Stimulated activated CD8-positive, alpha-beta memory T cell treated with anti-CD3 and anti-CD28 coated beads, Interleukin-4, amount 100 ng/mL, for 1 hour (primary cell): Measurements from ENCODE around the gene KCTD19.
A peak's percentile ranks its signal among the peaks of the same experiment; 100 is the strongest.

Source experiments
- DNase-seq, 2 donors: peaks; one replicate each; pipeline ENCODE4 v3.0.0-alpha.2; 2020; ENCODE audit warnings: low read depth in 2 of 2, low spot score in 1 of 2

KCTD19 gene

DNA sequence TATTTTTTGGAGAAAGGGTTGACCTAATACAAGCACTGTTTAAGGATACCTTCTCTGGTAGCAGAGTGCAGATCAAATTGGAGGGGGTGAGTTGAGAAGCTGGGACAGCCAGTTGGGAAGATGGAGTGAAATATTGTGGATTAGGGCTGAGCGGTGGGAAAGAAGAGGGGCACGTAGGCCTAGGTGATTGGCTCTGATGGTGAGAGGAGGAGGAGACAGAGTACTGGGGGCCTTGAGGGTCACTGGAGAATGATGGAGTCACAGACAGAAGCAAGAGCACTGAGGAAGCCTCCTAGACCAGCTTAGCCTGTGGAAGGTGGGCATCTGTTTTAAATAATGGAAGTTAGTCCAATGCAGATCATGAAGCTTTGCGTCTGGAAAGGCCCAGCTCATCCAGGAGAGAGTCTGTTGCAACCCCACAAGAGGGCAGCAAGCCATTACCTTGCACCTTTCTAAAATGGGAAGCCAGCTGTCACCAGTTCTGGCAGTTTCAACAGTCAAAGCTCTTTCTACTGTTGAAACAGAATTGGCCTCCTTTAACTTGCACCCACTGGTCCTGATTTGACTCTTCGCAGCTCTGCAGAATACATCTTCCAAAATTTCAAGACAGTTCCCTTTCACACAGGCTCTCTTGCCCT is 66.0 kb downstream of the KCTD19 start:
- DNase-seq: no peak

DNA sequence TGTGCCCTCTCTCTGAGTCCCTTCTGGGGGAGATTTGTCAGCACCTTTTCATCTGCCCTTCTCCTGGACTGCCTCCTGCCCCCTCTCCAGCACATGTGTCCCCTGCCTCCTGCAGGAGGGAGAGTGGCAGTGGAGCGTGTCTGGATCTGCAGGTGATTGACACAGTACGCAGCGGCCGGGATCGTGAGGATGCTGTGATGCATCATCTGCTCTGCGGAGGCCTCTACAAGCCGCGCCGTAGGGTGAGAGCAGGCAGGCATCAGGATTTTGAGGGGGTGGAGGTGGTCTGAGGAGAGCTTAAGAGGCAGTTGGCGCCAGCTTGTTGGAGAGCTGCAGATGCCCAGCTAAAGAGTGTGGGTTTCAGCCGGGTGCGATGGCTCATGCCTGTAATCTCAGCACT is 66.8 kb downstream of the KCTD19 start:
- no peak for DNase-seq

DNA sequence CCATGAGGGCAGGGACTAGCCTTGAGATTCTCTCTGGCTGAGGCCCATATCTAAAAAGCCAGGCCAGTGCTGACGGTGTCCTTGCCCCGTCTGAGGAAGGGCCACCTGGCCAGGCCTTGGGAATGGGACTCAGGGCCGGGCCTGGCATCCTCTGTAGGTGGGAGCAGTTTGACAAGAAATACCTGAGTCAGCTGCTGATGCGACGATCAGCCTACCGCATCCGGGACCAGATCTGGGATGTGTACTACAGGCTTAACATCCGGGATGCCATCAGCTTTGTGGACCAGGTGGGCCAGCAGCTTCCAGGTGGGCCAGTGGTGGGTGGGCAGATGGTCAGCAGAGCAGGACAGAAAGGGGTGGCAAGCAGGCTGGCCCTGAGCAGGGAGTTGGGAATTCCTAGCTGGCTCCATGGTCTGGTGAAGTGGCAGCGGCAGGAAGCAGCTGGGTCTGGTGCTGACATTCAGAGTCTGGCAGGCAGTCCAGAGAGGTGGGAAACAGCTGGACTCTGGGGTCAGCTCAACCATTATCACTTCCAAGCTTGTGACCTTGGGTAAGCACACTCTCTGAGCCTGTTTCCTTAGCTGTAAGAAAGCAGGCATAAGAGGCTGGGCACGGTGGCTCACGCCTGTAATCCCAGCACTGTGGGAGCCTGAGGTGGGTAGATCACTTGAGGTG is 68.2 kb downstream of the KCTD19 start:
- DNase-seq: no peak

DNA sequence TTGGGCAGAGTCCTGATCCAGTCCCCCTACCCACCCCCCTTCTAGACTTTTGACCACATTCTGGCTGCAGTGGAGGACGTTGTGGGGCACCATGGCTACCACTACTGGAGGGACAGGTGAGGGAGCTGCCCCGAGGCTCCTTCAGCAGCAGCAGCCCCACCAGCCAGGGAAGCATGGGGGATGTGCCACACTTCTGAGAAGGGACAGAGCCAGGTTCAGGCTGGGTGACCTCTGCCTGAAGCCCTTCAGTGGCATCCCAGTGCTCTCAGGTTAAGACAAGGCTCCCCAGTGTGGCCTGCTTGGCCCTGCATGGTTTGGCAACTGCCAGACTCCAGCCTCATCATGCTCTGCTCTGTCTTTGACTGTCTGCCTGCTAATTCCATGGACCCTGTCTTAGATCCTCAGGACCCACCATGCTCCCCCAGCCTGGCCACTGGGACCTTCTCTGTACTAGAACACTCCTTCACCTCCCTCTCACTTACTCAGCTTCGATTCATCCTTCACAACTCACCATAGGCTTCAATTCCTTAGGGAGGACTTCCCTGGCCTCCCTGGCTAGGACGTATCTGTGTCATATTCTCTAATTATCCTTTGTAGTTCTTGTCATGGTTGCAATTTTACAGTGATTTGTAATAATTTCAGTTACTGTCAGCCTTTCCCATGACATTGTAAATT is 68.9 kb downstream of the KCTD19 start:
- DNase-seq: no peak

DNA sequence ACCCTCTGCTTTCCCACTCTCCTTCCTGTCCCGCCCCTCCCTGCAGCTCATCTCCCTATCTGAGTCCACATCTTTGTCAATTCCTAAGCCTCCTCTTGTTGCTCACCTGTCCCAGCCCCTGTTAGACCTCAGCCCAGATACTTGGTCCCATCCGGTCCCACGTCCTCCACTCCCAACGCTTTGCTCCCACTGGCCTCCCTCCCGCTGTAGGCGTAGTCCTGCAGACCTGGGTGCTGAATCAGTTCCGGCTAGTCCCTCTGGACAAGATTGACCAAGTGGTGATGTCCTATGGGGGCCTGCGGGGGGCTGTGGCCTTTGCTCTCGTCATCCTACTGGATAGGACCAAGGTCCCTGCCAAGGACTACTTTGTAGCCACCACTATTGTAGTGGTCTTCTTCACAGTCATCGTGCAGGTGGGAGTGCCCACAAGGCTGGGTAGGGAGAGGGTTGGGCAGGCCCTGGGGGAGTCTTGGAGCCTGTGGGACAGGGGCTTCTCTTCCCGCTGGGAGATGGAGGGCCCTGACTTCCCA is 69.8 kb downstream of the KCTD19 start:
- DNase-seq: no peak

DNA sequence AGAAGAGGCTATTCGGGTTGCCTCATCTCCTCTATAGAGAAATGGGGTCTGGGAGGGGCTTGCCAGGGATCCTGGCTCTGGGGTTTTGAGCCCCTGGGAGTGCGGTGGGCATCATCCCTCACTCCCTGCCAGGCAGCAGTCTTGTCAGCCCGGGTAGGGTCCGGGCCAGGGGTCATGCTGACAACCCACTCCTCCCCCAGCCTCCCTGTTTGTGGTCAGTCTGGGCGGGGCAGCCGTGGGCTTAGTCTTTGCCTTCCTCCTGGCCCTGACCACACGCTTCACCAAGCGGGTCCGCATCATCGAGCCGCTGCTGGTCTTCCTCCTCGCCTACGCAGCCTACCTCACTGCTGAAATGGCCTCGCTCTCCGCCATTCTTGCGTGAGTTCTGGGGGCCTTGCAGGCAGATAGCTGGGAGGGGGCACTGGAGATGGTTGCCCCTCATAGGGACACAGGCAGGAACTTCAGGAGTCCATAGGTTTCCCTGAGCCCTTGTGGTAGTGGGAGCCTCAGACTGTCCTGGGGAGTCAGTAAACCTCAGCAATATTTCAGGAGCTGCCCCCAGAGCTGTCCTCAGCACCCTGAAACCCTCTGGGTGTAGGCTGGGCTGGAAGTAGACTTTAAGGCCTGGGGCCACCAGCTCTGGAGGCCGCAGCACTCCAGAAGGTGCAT is 70.9 kb downstream of the KCTD19 start:
- DNase-seq: no peak

DNA sequence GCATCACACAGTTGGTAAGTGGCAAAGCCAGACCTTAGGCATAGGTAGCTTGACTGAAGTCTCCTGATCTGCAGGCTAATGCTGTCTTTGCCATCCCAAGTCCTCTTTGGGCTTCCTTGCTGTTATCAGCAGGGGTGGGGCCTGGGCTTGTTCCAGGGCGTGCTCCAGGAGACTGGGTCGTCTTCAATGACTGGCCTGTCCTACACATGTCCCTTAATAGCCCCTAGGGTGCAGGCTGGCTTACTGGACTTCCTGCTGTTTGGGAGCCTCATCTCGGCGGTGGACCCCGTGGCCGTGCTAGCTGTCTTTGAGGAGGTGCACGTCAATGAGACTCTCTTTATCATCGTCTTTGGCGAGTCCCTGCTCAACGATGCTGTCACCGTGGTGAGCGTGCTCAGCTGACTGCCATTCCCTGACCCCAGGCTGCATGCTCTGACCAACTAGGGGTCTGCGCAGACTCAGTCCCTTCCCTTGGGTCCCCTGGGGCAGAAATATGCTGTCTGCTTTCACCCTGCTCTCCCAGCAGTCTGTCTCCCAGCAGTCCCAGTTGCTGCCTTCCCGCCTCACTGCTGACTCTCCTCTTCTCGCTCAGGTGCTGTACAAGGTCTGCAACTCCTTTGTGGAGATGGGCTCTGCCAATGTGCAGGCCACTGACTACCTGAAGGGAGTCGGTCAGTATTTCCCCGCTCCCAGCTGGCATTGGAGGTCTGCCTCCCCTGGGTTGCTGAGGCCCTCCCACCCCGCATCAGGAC is 71.6 kb downstream of the KCTD19 start:
- no peak for DNase-seq

DNA sequence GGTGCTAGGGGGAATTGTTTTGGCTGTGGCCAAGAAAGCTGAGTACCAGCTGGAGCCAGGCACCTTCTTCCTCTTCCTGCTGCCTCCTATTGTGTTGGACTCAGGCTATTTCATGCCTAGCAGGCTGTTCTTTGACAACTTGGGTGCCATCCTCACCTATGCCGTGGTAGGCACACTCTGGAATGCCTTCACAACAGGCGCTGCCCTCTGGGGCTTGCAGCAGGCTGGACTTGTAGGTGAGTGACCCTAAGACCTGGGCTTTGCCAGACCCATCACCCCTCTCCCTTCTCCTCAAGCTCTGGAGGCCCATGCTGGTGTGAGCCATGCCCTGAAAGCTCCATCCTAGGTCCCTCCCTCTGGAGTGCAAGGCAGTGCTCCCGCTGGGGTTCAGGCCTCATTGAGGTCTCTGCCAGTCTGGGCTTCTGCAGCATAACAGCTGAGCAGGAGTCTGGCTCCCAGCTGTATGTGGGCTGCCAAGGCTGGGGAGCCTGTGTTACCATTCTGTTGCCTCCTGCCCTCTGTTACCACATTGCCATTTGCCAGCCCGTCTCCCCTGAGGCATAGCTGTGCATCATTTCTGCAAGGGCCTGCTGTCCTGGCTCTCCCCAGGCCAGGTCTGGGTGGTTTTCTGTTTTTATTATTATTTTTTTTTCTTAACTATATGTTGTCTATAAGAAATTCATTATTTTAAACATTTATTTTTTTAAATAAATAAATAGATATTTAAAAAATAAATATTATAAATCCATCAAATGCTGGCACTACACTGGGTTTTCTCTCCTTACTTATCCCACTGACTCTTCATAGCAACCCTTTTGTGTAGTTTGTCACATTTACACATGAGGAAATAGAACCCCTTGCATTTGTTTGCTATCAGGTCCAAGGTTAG is 73.7 kb downstream of the KCTD19 start:
- DNase-seq: no peak

DNA sequence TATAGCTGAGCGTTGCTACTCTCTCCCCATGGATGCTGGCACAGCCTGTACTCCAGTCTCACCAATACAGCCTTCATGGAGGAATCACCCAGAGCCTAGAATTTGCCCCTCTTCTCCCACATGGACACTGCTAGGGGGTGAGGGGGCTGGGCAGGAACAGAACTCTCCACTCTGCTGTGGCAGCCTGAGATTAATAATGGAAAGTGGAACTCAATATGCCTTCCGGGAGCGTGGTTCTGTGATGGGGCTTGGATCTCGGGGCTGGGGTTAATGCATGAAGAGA is 76.6 kb downstream of the KCTD19 start:
- DNase-seq: no peak

DNA sequence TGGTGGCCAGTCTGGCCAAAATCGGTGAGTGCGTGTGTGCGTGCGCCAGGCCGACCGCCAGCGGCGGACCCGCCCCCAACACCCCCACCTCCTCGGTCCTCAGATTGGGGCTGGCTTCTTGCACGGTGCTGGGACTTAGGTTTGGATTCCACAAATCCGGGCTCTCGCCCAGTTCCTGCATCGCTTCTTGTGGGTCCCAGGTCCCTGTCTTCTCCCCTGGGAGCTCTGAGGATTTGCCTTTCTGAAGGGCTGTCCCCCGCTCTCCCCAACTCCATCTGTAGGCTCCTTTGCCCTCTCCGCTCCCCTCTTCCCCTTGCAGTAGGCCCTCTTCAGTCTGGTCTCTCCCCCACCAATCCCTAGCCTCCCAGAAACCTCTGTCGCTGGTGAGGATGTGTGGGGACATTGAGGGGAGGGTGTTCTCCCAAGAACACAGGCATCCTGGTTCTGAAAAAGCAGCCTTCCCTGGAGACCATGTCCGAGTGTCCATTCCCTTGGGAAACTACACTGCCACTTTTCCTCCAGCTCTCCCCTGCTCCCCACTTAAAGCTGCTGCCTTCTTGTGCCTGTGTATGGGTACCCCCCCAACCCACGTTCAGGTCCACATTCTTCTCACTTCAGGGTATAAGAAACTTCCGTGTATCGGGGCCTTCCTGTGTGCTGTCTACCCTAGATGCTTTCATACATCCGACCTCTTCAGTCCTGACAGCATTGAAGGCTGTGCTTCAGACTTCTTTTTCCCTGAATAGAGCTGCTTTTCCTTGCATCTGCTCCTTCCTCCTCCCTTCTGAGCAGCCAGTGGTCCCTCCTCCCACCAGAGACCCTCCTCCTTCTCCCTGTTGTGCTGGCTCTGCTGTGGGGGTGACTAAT is 77.1 kb downstream of the KCTD19 start:
- DNase-seq: no peak

DNA sequence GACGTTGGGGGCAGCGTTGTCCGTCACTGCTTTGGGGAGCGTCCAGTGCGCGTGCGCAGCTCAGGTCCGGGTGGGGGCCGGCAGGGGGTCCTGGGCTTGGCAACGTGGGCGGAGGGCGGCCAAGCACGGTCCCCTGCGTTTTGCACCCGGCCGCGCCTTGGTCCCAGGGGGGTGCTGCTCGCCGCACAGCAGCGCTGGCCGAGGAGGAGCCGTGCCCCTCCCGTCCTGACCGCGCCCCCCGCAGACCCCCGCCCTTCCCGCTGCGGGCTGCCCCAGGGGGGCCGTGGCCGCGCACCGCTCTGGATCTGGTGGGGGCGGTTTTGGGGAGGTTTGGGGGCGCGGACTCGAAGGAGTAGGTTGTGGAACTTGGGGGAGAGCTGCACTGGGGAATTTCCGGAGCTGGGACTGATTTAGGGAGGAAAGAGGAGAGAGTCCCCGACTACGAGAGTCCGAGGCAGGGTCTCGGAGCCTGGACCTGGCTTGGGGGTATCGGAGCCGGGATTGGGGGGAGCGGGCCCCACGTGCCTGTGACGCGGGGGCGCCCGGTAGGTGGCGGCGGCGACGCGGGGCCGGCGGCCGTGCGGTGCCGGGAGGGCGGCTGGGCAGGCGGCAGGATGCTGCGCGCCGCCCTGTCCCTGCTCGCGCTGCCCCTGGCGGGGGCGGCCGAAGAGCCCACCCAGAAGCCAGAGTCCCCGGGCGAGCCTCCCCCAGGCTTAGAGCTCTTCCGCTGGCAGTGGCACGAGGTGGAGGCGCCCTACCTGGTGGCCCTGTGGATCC is 78.0 kb downstream of the KCTD19 start, which contains the start of gene SLC9A5:
Gene SLC9A5, plus strand, starts transcription at position 579 of the 777 bp plus-strand sequence. Its CDS starts 36 bp downstream, at position 615.
- DNase-seq: no peak

DNA sequence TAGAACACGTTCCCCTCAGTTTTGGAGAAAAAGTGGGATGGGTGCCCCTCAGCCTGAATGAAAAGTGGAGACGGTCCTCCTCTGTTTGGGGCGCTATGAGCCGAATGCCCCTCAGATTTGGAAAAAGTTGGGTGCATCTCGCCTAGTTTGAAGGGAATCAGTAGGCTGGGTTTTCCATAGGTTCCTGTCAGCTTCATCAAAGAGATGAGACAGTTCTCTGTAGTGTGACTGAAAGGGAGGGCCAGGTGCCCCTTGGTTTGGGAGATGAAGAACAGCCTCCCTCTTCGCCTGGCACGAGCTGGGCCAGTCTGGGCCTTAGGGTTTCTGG is 78.5 kb downstream of the KCTD19 start:
- DNase-seq: no peak

DNA sequence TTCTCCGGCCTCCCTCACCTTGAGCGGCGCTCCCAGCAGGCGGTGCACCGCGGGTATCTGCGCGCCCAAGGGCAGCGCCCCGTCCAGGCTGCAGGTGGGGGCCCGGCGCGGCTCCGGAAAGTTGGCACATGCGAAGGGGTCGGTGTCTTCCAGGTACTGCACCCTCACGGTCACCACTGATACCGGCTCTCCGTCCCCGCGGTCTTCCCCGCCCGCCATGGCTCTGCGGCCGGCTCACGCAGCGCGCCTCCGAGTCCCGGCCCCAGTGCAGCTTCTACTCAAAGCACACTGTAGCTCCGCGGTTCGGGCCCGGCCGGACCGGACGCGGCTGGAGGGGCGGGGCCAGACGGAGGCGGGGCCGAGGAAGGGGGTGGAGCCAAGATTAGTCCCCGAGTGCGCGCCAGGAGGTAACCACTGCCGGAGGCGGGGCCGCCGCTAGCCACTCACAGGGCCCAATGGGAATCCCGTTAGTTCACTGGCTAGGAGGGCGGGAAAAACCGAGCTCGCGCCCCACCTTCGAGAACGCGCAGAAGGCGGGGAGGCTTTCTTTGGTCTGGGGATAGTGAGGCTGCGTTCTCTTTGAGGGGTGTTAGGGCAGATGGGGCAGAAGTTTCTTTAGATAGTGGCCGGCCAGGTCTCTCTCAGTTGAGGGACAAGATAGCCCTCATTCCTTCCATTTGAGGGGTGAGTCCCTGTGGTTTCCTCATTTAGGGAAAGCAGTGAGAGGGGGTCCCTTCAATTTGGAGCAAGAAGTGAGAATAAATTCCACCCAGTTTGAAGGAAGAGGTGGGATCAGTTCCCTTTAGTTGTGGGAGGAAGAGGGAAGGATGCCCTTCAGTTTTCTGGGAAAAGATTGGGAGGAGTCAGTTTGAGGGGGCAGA is 79.1 kb downstream of the KCTD19 start, which contains the start of gene FHOD1:
Gene FHOD1, minus strand, starts transcription at position 290 of the 881 bp plus-strand sequence. Its CDS starts 71 bp downstream, at position 219.
- DNase-seq: peak; percentile 91 to 97

DNA sequence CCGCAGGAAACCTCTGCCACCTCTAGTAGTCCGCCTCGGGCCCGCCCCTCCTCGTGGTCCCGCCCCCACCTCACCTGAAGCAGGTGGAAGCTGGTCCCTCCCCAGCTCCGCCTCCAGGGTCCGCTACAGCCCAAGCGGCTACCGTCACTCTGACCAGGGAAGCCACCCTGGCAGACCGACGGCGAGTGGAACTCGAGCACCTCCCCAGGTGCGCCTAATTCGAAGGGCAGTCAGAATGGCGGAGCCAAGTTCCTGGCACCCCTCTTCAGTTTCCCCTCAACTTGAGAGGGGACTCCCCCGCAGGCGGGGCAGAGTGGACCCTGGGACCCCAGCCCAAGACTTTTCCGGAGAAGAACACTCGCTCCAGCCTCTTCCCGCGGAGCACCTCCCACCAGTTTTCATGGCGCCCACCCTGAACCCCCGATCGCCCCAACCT is 79.8 kb downstream of the KCTD19 start:
- DNase-seq: peak in 1 of 2 donors; percentile 18

DNA sequence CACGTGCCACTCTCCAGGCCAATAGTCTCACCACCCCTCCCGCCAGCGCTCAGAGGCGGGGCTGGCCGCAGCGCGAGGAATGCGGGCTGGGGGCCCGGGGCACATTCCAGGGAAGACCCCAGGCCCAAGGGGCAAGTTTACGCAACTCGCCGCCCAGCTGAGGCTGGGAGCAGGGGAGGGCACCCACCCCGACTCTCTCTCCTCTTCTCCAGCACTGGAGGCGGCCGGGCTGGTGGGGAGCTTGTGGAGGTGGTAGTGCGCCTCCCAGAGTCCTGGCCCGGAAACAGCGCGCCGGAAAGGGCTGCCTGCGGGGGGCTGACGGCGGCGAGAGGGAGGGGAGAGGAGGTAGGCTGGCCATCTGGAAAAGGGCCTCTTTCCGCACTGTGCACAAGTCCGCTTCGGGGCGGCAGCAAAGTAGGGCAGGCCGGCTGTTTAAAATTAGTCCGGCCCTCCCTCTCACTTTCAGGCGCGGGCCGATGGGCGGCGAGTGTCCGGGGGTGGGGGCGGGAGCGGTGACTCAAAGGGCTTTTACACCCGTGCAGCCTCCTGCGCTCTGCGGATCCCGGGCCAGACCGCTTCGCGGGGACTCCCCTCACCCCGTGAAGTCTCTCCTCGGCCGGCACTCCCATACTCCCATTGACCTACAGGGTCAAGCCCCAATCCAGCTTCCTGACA is 80.3 kb downstream of the KCTD19 start:
- peak in 1 of 2 donors; percentile 25 for DNase-seq

DNA sequence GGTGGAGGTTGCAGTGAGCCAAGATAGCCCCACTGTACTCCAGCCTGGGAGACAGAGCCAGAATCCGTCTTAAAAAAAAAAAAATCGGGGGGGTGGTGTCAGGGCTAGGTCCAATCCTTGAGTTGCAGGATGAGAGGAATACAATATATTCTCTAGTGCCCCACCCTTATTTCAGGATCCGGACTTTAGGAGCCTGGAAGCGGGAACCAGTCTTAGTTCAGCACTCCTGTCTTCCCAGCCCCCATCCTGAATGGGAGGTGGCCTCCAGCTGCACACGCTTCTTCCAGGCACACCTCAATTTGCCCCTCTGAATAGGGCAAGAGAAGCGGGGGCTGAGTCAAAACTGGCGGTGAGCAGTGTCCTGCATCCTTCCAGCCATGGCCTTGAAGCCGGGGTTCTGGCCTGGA is 80.9 kb downstream of the KCTD19 start:
- DNase-seq: no peak

DNA sequence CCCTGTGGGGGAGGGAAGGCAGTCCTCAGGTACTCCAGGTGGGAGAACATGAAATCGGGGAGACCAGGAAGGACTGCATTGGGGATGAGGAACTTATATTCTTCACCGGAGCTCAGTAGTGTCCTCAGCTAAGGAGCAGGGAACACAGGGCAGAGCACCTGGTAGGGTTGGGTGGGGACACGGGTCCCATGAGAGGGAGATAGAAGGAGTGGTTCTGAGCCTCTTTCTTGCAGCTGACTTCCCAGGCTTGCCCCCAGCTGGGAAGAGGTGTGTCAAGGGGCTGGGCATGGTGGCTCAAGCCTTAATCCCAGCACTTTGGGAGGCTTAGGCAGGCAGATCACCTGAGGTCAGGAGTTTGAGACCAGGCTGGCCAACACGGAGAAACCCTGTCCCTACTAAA is 81.4 kb downstream of the KCTD19 start:
- no peak for DNase-seq
